Measurements from ENCODE around the gene ZNF236.

ZNF236 gene

GRCh38 chr18:76835380-76835779, 13.0 kb downstream of the ZNF236 start:
- Histone ChIP-seq H2AFZ (ENCODE audit: low read depth, low read length) (no peak overlapping the region), H3K79me2 (ENCODE audit: low read length) (peaks cover 74% of the 10 kb centered on the region), H3K27me3 (ENCODE audit: low read depth, low read length) (no peaks in the 10 kb centered on the region), H3K27ac (ENCODE audit: low read length) (no peak overlapping the region), H4K20me1 (ENCODE audit: insufficient read depth, low read length) (peaks cover 6% of the 10 kb centered on the region), H3K4me3 (ENCODE audit: low read length) (no peak overlapping the region), H3K9me3 (ENCODE audit: insufficient read depth, low read length) (no peaks in the 10 kb centered on the region), H3K36me3 (replicated peaks; ENCODE audit: low read depth, low read length) (peaks cover 4% of the 10 kb centered on the region), H3K9ac (ENCODE audit: low read length) (no peak overlapping the region), H3K4me2 (ENCODE audit: low read length) (no peak overlapping the region), H3K4me1 (ENCODE audit: low read length) (no peaks in the 10 kb centered on the region)
- TF ChIP-seq CTCF (IDR thresholded peaks at IDR 0.05; ENCODE audit: low read depth, low read length) = no peak
- no peak for TF ChIP-seq EZH2phosphoT487 (IDR thresholded peaks at IDR 0.05; ENCODE audit: low read depth)

GRCh38 chr18:76837071-76837470, 14.7 kb downstream of the ZNF236 start:
- no peak overlapping the region for H3K9ac ChIP-seq (ENCODE audit: low read length)
- no peaks in the 10 kb centered on the region for H3K4me1 ChIP-seq (ENCODE audit: low read length)
- H2AFZ ChIP-seq (ENCODE audit: low read depth, low read length) = no peak overlapping the region
- no peak overlapping the region for H3K4me3 ChIP-seq (ENCODE audit: low read length)
- H3K36me3 ChIP-seq (replicated peaks; ENCODE audit: low read depth, low read length) = no peaks in the 10 kb centered on the region
- no peaks in the 10 kb centered on the region for H3K27me3 ChIP-seq (ENCODE audit: low read depth, low read length)
- no peak for TF ChIP-seq EZH2phosphoT487 (IDR thresholded peaks at IDR 0.05; ENCODE audit: low read depth)
- TF ChIP-seq CTCF (IDR thresholded peaks at IDR 0.05; ENCODE audit: low read depth, low read length) = no peak
- peaks cover 69% of the 10 kb centered on the region for H3K79me2 ChIP-seq (ENCODE audit: low read length)
- no peaks in the 10 kb centered on the region for H3K9me3 ChIP-seq (ENCODE audit: insufficient read depth, low read length)
- H3K4me2 ChIP-seq (ENCODE audit: low read length) = no peak overlapping the region
- peaks cover 6% of the 10 kb centered on the region for H4K20me1 ChIP-seq (ENCODE audit: insufficient read depth, low read length)
- H3K27ac ChIP-seq (ENCODE audit: low read length) = no peak overlapping the region

GRCh38 chr18:76838182-76838581, 15.8 kb downstream of the ZNF236 start:
- no peak overlapping the region for H3K4me3 ChIP-seq (ENCODE audit: low read length)
- H4K20me1 ChIP-seq (ENCODE audit: insufficient read depth, low read length) = peaks cover 10% of the 10 kb centered on the region
- H3K9me3 ChIP-seq (ENCODE audit: insufficient read depth, low read length) = no peaks in the 10 kb centered on the region
- H3K36me3 ChIP-seq (replicated peaks; ENCODE audit: low read depth, low read length) = no peaks in the 10 kb centered on the region
- no peak overlapping the region for H3K9ac ChIP-seq (ENCODE audit: low read length)
- no peak overlapping the region for H3K27ac ChIP-seq (ENCODE audit: low read length)
- H3K79me2 ChIP-seq (ENCODE audit: low read length) = peaks cover 60% of the 10 kb centered on the region
- H2AFZ ChIP-seq (ENCODE audit: low read depth, low read length) = no peak overlapping the region
- H3K4me2 ChIP-seq (ENCODE audit: low read length) = no peak overlapping the region
- no peaks in the 10 kb centered on the region for H3K27me3 ChIP-seq (ENCODE audit: low read depth, low read length)
- TF ChIP-seq EZH2phosphoT487 (IDR thresholded peaks at IDR 0.05; ENCODE audit: low read depth) = no peak
- TF ChIP-seq CTCF (IDR thresholded peaks at IDR 0.05; ENCODE audit: low read depth, low read length) = no peak
- H3K4me1 ChIP-seq (ENCODE audit: low read length) = no peaks in the 10 kb centered on the region

GRCh38 chr18:76839086-76839794, 16.9 kb downstream of the ZNF236 start:
- Histone ChIP-seq H2AFZ (ENCODE audit: low read depth, low read length) (no peak overlapping the region), H3K9ac (ENCODE audit: low read length) (no peak overlapping the region), H3K9me3 (ENCODE audit: insufficient read depth, low read length) (no peaks in the 10 kb centered on the region), H3K4me2 (ENCODE audit: low read length) (no peak overlapping the region), H3K79me2 (ENCODE audit: low read length) (peaks cover 60% of the 10 kb centered on the region), H3K4me1 (ENCODE audit: low read length) (no peaks in the 10 kb centered on the region), H3K36me3 (replicated peaks; ENCODE audit: low read depth, low read length) (no peaks in the 10 kb centered on the region), H3K4me3 (ENCODE audit: low read length) (no peak overlapping the region), H3K27me3 (ENCODE audit: low read depth, low read length) (no peaks in the 10 kb centered on the region), H3K27ac (ENCODE audit: low read length) (no peak overlapping the region), H4K20me1 (ENCODE audit: insufficient read depth, low read length) (peaks cover 10% of the 10 kb centered on the region)
- TF ChIP-seq CTCF (IDR thresholded peaks at IDR 0.05; ENCODE audit: low read depth, low read length) (no peak), EZH2phosphoT487 (IDR thresholded peaks at IDR 0.05; ENCODE audit: low read depth) (no peak)
